ENCODE data around the gene POLRMT.
"Not testable (repeated sequence)": the region's sequence is repeated elsewhere in the genome, so short reads cannot be mapped to it uniquely, and the experiment has no call there.

The POLRMT gene

GRCh38 chr19:633068-633785, at the start of gene POLRMT:
Gene POLRMT, minus strand, starts transcription at chr19:633537. Its CDS starts 25 bp downstream, at chr19:633512.
- peak; percentile 88 for DNase-seq

- no peak for DNase-seq
These were observed 49.5 kb upstream of the POLRMT start for GRCh38 chr19:682678-683320.

- DNase-seq, result no peak
These were observed 48.0 kb upstream of the POLRMT start for GRCh38 chr19:681029-682019.

- DNase-seq, result peak; percentile 94
These were observed 47.1 kb upstream of the POLRMT start for GRCh38 chr19:680287-681028.

- no peak for DNase-seq
These were observed 46.3 kb upstream of the POLRMT start for GRCh38 chr19:679418-680286.

- no peak for DNase-seq
These were observed 45.6 kb upstream of the POLRMT start for GRCh38 chr19:678791-679388.

GRCh38 chr19:677601-678436, 44.5 kb upstream of the POLRMT start:
- no peak for DNase-seq

- DNase-seq, result no peak
These were observed 43.9 kb upstream of the POLRMT start for GRCh38 chr19:677201-677600.

GRCh38 chr19:676339-677105, 43.2 kb upstream of the POLRMT start, which contains the start of gene FSTL3:
Gene FSTL3, plus strand, starts transcription at chr19:676392. Its CDS starts 32 bp downstream, at chr19:676424.
- no peak for DNase-seq

GRCh38 chr19:676007-676338, 42.6 kb upstream of the POLRMT start:
- no peak for DNase-seq

GRCh38 chr19:674282-675151, 41.2 kb upstream of the POLRMT start:
- DNase-seq, result no peak

GRCh38 chr19:670609-671075, 37.3 kb upstream of the POLRMT start:
- no peak for DNase-seq

- not testable (repeated sequence) for DNase-seq
These were observed 35.5 kb upstream of the POLRMT start for GRCh38 chr19:668675-669434.

GRCh38 chr19:666985-667573, 33.7 kb upstream of the POLRMT start:
- DNase-seq, result not testable (repeated sequence)

GRCh38 chr19:664913-665443, 31.6 kb upstream of the POLRMT start:
- DNase-seq, result peak; percentile 36

- DNase-seq, result no peak
These were observed 30.4 kb upstream of the POLRMT start for GRCh38 chr19:663682-664117.
